Kidney (tissue), 14 donors: Measurements from ENCODE around the gene SH3PXD2B. TPM values are rescaled to one million over a fixed set of nuclear protein-coding genes. Genes with fewer than 3 reads are reported as not detected.

Source experiments
- DNase-seq, 5 donors: peaks; one replicate each; pipeline ENCODE4 v3.0.0-alpha.2; 2013 to 2020
- FAIRE-seq: peaks from 2 replicates; lab custom pipeline; 2012; peaks lifted over from hg19 to GRCh38; lab: Jason Lieb, UNC
- H3K27ac ChIP-seq, 2 donors: one replicate each; pipeline ENCODE4 v1.7.0; 2013; ENCODE audit warnings: low read depth in 2 of 2, low read length in 2 of 2, inconsistent platforms in 1 of 2
- H3K27me3 ChIP-seq: one replicate; pipeline ENCODE4 v1.7.1; 2013; ENCODE audit warnings: low read length, inconsistent platforms; ENCODE audit not compliant: control insufficient read depth, insufficient read depth
- H3K36me3 ChIP-seq, 3 donors: one replicate each; pipeline versions ENCODE4 v1.7.0 to v1.7.1; 2013; ENCODE audit warnings: low read length in 3 of 3, control low read depth in 1 of 3, inconsistent platforms in 1 of 3; ENCODE audit not compliant: insufficient read depth in 3 of 3, control insufficient read depth in 2 of 3
- H3K4me1 ChIP-seq, 3 donors: one replicate each; pipeline versions ENCODE4 v1.7.0 to v1.7.1; 2013; ENCODE audit warnings: low read length in 3 of 3, inconsistent platforms in 1 of 3, low read depth in 1 of 3; ENCODE audit not compliant: control insufficient read depth in 2 of 3, insufficient read depth in 2 of 3
- H3K4me3 ChIP-seq, 3 donors: one replicate each; pipeline versions ENCODE4 v1.7.0 to v1.8.1; 2013; ENCODE audit warnings: low read length in 3 of 3, control low read depth in 1 of 3, inconsistent platforms in 1 of 3
- H3K9ac ChIP-seq, 3 donors: one replicate each; pipeline versions ENCODE4 v1.7.0 to v1.7.1; 2013; ENCODE audit warnings: low read length in 3 of 3, control low read depth in 1 of 3, inconsistent platforms in 1 of 3
- H3K9me3 ChIP-seq, 3 donors: one replicate each; pipeline versions ENCODE4 v1.7.0 to v1.7.1; 2013; ENCODE audit warnings: low read length in 3 of 3, control low read depth in 1 of 3, inconsistent platforms in 1 of 3; ENCODE audit not compliant: control insufficient read depth in 2 of 3, insufficient read depth in 1 of 3
- CTCF ChIP-seq: IDR thresholded peaks from 3 replicates; pipeline ENCODE4 v1.5.1; 2012; ENCODE audit warnings: mild to moderate bottlenecking, moderate library complexity, borderline replicate concordance; ENCODE audit not compliant: insufficient read depth; ENCODE audit errors: extremely low read depth
- intact Hi-C: fragments of 100-400 bp; cut with DNase I; formaldehyde crosslinking; loops from one replicate; pipeline ENCODE4 v1.11.1; 2022
- polyA plus RNA-seq: library from polyadenylated mRNA; stranded (reverse); fragments of 350-450 nt; fragmentation: Illumina TruSeq; extraction: RNeasy Lipid Tissue Mini Kit (QIAGEN cat#74804); gene quantifications from one replicate; pipeline ENCODE4 v1.2.3, GENCODE V29; 2014; ENCODE audit warnings: low read depth, low replicate concordance; ENCODE audit not compliant: insufficient read depth
- total RNA-seq: library from RNA; stranded (reverse); fragmentation: NEBNext Ultra II Directional; extraction: Animal tissue kit (Norgen Biotek cat#: 25700); gene quantifications from one replicate; pipeline ENCODE4 v1.2.1, GENCODE V29; 2021
- donor health status: control.
- donor health status: control.
- donor health status: control.
- donor health status: control.
- donor health status: control.
- donor health status: DM: yes; HTN: yes; CAD: no.
- donor health status: Normal renal cell carcinoma (clear cell type).

The SH3PXD2B gene
- total and polyA plus RNA-seq, 2 donors from 2014 or later, result 3.1 to 22.8 TPM

- Histone ChIP-seq H3K36me3 (no peaks in the 10 kb centered on the region), H3K4me3 (no peak overlapping the region), H3K9ac (no peak overlapping the region), H3K27me3 (no peaks in the 10 kb centered on the region), H3K27ac (no peak overlapping the region), H3K4me1 (peaks cover 0 to 5% (median 0%) of the 10 kb centered on the region in 3 donors), H3K9me3 (no peaks in the 10 kb centered on the region)
- no peak for FAIRE-seq
- TF ChIP-seq CTCF, result no peak
- intact Hi-C loops, result no loop called here
- peak in 1 of 5 donors; percentile 43 for DNase-seq
These were observed 30.8 kb downstream of the SH3PXD2B start for GRCh38 chr5:172423379-172424110.

DNA sequence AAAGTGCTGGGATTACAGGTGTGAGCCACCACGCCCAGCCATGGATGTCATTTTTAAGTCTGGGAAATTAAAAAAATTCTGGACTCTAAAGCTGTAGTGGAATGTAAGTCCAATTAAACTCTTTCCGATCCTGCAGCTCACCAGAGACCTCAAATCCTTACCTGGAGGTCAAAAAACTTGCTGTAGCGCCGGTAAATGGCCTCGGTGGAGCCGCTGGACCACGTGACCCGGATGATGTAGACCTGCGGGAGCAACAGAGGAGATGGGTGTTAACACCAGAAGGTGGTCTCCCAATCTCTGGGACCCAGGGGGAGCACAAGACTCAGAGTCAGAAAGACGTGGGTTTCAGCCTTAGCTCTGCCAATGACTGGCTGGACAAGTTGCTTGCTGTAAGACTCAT, 32.1 kb downstream of the SH3PXD2B start:
- no peak for FAIRE-seq
- Histone ChIP-seq H3K9ac (no peak overlapping the region), H3K36me3 (no peaks in the 10 kb centered on the region), H3K4me3 (no peak overlapping the region), H3K27me3 (no peaks in the 10 kb centered on the region), H3K9me3 (no peaks in the 10 kb centered on the region), H3K4me1 (peaks cover 0 to 9% (median 0%) of the 10 kb centered on the region in 3 donors), H3K27ac (no peak overlapping the region)
- TF ChIP-seq CTCF, result no peak
- intact Hi-C loops, result no loop called here
- DNase-seq, result peak in 1 of 5 donors; percentile 32

DNA sequence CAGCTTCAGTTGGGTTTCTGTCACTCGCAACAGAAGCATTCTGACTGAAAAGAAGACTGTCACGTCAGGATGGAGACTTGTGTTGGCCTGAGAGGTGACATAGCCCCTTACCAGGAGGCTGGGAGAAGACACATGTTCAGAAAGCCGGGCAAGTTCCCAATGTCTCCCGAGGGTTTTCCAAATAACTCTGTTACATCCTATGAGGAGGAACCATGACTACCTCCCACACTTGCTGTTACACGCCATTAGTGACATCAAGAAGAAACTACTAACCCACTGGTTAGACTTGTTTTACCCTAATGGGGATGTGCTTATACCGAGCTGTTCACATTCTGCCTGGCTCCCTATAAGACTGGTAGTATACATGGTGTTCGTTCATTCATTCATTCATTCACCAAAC, 33.3 kb downstream of the SH3PXD2B start:
- Histone ChIP-seq H3K4me1 (peaks cover 0 to 9% (median 0%) of the 10 kb centered on the region in 3 donors), H3K9ac (no peak overlapping the region)
- intact Hi-C loops, result no loop called here

More for the DNA sequence above, 33.3 kb downstream of the SH3PXD2B start:
- Histone ChIP-seq H3K27ac (peak overlapping the region in 1 of 2 donors; percentile 66), H3K27me3 (no peaks in the 10 kb centered on the region), H3K36me3 (no peaks in the 10 kb centered on the region), H3K4me3 (no peak overlapping the region), H3K9me3 (no peaks in the 10 kb centered on the region)
- FAIRE-seq (no peak), DNase-seq (no peak)
- no peak for TF ChIP-seq CTCF
